Stimulated activated CD8-positive, alpha-beta memory T cell treated with anti-CD3 and anti-CD28 coated beads, Interleukin-4, amount 100 ng/mL, for 48 hours (primary cell): ENCODE measurements around the gene HSPA14.
"Not testable (repeated sequence)": the region's sequence is repeated elsewhere in the genome, so short reads cannot be mapped to it uniquely, and the experiment has no call there.

ENCODE experiments used
- DNase-seq: peaks from one replicate; pipeline ENCODE4 v3.0.0-alpha.2; 2020

HSPA14 gene

DNA sequence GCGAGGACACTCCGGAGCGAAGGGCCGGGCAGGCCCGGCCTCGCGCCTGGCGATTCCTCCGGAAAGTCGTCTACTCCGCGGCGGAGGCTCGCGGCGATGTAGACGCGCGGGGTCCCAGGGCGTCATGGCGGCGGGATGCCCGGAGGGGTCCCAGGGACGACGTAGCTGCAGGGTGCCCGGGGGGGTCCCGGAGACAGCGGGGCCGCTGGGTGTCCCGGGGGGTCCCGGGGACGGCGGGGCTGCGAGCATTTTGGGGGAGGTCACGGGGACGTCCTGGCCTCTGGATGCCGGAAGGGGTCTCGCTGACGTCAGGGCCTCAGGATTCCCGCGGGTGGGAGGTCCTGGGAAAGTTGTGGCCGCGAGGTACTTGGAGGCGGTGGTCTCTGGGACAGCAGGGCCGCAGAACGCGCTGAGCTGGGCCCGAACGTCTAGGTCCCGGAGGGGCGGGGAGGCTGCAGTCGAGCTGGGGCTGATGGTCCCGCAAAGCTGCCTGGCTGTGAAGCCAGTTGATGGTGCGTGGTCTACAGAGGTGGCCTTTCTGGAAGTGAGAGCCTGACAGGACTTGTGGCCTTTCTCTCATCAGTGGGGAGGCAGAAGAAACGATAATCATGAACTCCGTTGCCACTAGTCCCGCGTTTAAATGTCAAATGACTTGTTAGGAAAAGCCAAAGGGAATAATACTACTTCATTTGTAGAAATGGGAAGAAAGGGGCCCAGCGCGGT, 637 bp downstream of the HSPA14 start:
- DNase-seq = peak; percentile 51

DNA sequence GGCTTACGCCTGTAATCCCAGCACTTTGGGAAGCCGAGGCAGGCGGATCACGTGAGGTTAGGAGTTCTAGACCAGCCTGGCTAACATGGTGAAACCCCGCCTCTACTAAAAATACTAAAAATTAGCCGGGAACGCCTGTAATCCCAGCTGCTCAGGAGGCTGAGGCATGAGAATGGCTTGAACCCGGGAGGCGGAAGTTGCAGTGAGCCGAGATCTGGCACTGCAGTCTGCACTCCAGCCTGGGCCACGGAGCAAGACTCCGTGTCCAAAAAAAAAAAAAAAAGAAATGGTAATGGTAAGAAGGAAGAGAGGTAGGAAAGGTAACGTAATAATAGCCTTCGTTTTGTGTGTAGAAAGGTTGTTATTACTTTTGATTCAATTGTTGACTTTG, 1.2 kb downstream of the HSPA14 start:
- no peak for DNase-seq

DNA sequence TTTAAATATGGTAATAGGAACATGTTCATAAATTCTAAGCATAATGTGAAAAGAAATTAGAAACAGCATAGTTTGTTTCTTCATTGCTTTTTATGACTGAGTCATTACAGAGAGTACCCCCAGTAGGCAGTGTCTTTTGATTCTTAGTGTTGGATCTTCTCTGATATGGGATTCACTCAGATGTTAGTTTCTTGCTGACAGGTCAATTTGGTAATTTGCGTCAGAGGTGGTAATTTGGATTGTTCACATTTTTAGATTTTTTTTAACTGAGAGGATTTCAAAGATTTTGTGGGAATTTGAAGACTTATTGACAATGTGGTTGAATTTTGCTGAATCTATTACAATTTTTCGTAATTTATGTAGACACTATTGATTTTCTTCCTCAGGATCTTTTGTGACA, 2.1 kb downstream of the HSPA14 start:
- no peak for DNase-seq

DNA sequence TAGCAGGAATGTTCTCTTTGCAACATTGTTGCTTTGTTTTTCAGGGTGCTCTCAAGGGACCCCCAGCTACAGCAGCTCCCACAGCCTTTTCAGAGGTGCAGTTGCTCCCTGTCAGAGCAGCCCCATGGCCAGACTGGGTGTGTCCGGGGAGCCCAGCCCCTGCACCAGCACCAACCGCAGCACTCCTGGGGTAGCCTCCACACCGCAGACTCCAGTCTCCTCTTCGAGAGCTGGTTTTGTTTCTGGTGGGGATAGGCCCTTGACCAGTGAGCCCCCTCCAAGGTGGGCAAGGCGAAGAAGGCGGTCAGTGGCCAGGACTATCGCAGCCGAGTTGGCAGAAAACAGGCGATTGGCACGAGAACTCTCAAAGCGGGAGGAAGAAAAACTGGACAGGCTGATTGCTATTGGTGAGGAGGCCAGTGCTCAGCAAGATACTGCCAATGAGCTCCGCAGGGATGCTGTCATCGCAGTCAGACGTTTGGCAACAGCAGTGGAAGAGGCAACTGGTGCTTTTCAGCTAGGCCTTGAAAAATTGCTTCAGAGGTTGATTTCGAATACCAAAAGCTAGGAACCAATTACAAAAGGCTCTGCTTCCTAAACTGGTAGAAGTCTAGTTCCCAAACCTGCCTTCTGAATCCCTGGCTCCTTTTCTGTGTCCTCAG, 5.4 kb downstream of the HSPA14 start:
- DNase-seq = no peak

DNA sequence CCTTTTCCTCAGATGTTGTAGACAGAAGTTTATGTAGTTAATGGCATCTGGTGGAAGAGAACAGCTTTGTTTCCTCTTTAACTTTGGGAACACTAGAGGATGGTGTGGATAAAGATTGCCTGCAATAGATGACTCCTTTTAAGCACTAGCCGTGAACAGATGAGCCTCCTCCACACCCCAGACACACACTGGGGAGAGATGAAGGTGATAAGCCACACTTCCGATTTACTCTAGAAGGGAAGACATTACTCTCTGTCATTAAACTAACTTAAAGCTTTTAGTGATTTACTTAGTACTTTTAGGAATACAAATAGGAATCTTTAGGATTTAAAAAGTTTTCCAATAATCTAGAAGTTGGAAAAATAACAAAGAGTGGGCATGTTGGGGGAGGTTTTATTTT, 6.8 kb downstream of the HSPA14 start:
- DNase-seq = no peak

DNA sequence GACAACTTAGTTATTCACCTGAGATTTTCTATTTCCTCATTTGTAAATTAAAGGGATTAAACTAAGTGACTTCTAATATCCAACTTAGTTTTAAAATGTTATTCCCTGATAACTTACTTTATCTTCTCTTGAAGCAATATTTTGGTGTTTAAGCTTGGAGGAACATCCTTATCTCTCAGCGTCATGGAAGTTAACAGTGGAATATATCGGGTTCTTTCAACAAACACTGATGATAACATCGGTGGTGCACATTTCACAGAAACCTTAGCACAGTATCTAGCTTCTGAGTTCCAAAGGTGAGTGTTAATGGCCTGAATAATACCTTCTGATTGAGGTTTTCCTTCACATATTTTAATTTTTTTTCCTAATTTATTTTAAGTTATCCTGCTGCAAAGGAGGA, 14.1 kb downstream of the HSPA14 start:
- no peak for DNase-seq

DNA sequence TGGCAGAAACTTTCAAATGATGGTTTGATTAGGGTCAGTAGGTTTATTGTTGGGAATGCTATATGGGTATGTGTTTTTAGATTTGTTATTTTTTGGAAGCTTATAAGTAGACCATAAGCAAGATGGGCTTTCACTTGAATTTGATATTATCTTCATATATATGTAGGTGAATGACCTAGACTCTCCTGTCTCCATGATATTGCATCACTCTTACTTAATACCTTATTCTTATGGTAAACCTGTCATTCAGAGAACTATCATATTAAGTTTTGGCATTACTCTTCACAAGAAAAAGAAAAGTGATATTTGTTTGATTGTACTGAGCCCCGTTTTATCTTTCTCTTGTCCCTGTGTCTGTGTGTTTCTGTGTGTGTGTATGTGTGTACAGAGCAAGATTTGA, 17.3 kb downstream of the HSPA14 start:
- DNase-seq = no peak

DNA sequence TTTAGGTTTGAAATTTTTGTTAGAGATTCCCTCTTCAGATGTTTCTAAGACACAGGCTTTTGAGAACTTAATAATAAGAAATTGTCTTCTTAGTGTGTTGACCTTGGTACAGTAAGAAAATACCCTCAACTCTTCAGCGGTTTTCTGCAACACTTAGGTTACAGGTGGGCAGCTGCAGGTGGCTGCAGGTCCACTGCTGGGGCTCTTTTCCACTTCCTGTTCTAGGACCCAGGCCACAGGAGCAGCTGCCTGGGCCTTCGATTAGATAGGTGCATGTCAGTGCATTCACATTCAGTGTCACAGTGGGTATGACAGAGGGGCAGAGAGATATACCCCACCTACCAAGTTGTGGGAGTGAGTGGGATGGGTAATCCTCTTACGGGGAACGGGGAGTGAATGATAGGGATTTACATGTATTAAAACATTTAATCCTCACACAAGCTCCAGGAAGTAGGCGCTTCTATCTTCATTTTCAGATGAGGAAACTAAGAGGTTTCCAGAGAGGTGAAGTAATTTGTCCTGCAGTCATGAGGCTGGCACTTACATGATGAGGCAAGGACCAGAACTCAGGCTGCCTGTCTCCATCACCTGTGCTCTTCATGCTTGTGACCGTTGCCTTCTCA, 20.3 kb downstream of the HSPA14 start:
- DNase-seq = no peak

DNA sequence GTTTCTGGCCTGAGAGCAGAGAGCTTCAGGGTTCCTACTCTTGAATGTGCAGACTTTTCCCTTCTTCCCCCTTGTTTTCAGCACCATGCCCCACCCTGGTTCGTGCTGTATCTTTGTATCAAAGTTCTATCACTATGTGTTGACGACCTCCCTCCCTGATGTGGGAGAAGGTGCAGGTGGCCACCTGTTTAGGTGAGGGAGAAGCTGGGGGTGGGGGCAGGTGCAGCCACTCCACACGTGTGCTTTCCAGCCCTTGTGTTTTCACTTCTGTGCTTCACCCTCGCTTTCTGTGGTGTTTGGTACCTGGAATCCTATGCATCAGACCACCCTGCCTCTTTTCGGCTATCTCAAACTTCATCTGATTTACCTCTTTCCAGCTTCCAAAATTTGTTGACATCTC, 20.9 kb downstream of the HSPA14 start:
- no peak for DNase-seq

DNA sequence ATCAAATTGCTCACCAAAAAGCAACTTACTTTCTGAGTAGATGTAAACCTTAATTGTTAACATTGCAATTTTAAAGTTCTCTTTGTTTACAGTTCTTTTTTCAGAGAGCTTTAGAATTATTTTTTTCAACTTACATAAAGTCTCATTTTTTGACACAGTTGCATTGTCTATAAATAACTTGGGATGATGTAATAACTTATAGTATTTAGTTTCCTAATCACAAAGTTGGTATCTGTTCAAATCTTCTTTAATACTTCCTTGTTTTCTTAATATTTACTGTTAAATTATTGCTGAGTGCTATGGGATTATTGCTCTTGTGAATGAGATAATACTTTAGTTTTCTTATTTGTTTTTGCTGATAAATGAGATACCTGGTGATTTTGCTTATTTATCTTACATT, 21.7 kb downstream of the HSPA14 start:
- DNase-seq = no peak

DNA sequence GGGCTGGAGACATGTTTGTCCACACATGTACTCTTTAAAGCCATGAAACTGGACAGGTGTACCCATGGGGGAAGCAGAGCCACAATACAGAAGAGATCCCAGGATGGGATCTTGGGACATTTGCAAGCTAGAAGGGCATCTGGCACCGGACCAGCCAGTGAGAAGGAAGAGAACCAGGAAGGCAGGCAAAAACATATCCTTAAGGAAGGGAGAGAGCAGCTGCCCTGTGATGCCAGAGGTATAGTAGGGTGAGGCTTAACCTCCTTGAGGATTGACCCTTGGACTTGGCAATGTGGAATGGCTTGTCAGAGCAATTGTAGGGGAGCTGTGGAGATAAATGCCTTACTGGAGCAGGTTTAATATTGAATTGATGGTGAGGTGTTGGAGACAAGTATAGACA, 22.7 kb downstream of the HSPA14 start:
- no peak for DNase-seq

DNA sequence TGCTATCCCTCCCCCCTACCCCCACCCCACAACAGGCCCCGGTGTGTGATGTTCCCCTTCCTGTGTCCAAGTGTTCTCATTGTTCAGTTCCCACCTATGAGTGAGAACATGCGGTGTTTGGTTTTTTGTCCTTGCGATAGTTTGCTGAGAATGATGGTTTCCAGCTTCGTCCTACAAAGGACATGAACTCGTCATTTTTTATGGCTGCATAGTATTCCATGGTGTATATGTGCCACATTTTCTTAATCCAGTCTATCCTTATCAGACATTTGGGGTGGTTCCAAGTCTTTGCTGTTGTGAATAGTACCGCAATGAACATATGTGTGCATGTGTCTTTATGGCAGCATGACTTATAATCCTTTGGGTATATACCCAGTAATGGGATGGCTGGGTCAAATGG, 26.4 kb downstream of the HSPA14 start:
- DNase-seq = not testable (repeated sequence)

DNA sequence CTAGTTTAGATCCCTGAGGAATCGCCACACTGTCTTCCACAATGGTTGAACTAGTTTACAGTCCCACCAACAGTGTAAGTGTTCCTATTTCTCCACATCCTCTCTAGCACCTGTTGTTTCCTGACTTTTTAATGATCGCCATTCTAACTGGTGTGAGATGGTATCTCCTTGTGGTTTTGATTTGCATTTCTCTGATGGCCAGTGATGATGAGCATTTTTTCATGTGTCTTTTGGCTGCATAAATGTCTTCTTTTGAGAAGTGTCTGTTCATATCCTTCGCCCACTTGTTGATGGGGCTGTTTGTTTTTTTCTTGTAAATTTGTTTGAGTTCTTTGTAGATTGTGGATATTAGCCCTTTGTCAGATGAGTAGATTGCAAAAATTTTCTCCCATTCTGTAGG, 26.8 kb downstream of the HSPA14 start:
- not testable (repeated sequence) for DNase-seq

DNA sequence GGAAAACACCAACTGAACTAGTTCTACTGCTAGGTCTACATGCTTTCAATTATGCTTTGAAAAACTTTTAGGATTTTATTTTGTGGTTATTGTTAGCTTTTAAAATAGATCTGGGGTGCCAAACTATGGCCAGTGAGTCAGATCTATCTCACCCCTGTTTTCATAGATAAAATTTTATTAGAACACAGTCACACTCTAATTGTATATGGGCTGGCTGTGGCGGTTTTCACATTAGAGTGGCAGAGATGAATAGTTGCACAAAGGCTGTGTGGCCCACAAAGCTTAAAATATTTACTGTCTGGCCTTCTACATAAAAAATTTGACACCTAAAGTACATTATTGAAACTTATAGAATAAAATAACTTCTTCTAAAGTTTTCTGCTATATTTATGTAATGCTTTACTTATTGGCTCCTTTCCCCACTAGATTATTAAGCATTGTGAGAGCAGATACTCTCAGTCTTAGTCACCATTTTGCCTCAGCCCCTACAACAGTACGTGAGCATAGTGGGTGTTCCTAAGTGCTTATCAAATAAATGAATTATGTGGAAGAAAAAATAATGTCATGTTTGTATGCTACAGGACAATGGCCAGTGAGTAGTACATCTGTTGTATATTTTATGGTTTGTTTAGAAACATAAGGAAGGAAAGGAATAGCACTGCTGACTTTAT, 35.1 kb downstream of the HSPA14 start:
- no peak for DNase-seq

DNA sequence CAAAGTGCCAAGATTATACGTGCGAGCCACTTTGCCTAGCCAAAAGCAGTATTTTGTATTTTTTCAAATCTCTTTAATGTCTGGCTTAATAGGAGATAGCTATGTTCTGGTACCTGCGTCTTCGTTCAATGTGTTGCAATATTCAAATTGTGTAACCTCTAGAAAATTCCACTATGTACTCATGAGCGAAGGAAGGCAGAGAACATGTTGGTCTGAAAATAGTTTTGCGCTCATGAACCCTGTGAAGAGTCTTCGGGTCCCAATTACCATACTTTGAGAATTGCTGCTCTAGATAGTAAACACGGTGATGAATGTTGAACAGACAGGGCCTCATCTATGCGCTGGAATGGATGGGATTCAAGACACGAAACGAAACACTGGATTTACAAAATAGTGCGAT, 37.8 kb downstream of the HSPA14 start:
- DNase-seq = no peak

DNA sequence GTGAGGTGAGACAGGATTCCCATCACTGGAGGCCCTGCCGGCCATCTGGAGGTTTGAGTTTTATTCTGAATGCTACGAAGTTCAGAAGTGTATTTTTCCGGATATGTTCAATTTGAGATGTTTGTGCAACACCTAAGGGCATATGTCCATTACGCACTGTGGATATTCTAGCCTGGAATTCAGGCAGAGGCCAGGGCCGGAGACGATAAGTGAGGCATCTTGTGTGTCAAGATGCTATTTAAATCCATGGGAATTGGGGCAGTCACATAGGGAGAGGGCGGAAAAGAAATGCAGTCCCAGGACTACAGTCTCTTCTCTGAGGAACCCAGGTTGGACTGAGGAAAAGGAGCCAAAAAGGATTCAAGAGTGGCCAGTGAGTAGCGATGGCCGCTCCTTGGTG, 38.7 kb downstream of the HSPA14 start:
- no peak for DNase-seq

DNA sequence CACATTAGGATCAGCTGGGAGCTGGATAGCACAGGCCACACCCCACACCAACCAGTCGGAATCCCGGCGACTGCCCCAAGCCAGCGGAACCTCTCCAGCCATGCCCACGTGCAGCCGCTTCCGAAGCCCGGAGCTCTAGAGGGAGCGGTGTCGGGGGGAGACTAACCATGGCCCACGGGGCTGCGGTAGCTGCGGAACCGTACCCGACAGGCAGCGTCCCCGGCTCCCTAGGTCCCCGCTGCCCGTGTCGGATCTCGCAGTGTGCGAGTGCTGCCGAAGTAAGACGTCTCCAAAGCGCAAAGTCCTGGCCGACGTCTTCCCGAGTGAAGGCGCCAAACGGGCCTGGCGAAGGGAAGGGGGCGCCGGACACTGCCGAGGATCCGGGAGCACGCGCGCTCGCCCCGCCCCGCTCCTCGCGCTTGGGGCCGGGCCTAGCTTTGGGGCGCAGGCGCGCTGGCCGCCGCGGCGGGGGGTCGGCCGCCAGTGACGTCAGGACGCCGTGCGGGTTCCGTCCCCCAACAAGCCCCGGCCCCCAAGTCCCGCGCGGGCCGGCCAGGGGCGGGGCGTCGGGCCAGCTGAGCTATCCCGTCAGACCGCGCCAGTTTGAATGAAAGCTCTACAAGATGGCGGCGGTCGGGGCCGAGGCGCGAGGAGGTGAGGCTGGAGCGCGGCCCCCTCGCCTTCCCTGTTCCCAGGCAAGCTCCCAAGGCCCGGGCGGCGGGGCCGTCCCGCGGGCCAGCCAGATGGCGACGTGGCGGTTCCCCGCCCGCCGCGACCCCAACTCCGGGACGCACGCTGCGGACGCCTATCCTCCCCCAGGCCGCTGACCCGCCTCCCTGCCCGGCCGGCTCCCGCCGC, 40.4 kb downstream of the HSPA14 start, which contains the start of gene SUV39H2:
Gene SUV39H2, plus strand, starts transcription at position 601 of the 858 bp plus-strand sequence. Its CDS starts 23 bp downstream, at position 624.
- peak; percentile 95 for DNase-seq

DNA sequence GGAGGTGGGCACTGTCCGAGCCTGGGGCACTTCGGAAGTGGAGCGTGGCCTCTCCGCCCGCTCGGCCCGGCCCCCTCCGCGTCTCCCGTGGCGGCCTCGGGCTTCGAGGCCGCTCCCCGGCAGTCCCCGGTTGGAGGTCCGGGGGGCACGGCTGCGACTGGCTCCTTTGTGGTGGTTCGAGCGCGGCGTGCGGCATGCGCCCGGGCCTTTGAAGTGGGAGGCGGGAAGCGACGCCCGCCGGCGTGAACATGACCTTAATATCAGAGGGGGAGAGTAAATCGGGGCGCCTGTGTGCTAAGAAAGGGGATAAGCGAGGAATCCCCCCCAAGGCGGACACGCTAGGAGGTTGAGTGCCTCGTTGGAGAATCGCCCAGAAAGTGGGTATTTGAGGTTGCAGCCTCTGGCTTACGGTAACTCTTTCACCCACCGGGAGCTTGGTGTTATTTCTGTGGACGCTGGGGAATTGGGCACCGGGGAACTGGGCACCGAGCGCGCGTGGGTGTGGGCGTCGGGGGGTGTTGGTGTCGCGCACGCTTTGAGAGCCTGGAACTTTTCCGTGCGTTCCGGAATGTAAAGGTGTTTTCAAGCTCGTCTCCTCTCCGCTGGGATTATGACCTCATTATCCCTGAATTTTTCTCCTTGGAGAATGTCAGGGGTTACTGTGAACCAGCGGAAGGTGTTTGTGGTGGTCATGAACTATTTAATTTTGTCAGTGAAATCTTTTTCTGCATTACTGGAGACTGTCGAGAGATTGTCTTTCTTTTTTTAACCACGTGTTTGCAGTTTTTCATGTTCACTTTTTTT, 41.2 kb downstream of the HSPA14 start:
- peak; percentile 57 for DNase-seq

DNA sequence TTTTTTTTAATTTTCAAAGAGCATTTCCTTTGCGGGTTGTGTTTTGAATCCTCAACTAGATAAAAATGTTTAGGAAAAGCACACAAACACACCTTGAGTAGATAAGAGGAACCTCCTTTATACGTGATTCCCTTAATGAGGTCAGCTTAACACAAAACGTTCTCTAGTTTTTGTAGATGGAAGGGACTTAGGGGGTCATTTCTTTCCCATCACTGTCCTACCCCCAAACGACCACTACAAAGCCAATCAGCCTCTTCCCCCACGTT, 41.8 kb downstream of the HSPA14 start:
- no peak for DNase-seq

DNA sequence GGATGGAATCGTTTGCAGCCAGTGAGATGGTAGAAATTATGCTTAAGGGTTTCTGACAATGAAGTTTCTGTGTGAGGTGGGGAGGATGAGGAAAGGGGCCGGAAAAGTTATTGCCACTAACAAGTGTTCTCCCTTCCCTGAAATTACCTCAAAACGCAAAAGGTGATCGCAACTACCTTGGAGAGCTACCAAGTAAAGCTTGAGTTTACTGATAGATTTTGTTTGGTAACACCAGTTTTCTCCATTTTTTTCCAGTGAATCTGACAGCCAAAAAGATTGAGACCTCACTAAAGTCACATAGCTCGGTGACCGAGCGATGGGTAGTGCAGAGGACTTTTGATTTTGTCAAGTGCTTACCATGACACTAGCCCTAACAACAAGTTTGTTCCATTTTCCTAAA, 42.1 kb downstream of the HSPA14 start:
- no peak for DNase-seq

DNA sequence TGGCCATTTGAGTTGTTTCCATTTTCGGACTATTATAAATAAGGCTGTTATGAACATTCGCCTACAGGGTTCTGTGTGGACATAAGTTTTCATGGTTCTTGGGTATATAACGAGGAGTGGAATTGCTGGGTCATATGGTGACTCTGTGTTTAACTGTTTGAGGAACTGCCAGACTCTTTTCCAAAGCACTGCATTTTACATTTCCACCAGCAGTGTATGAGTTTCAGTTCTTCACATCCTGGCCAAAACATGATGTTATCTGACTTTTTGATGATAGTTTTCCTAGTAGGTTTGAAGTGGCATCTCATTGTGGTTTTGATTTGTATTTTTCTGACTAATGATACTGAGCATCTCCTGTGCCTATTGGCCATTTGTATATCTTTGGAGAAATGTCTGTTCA, 46.0 kb downstream of the HSPA14 start:
- no peak for DNase-seq

DNA sequence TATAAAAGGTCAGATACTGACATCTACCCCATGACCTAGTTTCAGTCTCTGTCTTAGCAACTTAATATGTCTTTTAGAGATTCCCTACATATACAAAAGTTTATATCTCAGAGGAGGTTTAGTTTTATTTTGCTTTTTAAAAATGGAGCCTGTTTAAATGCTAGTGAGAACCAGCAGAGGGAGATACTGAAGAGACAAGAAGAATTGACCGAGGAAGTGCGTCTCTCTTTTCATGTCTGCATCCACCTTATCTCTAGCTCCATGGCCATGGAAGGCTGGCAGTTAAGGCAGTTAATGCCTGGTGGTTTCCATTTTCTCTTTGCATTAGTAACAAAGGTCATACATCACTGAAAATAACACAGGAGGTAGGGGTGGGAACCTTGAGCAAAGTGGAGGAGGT, 51.2 kb downstream of the HSPA14 start:
- DNase-seq = no peak
